Ascending aorta (tissue), 1 donor: ENCODE data around the gene POLR1D. TPM values are rescaled to one million over a fixed set of nuclear protein-coding genes. Genes with fewer than 3 reads are reported as not detected.

Experiments used
- total RNA-seq: library from RNA; depleted of rRNA; stranded (reverse); fragments of >200 nt; gene quantifications from one replicate; pipeline ENCODE4 v1.1.0, GENCODE V29; 2016

The POLR1D gene
- total RNA-seq, 1 donor from 2014 or later, result 91.2 TPM

Other genes with a start within 250 kb of the POLR1D start
- 197 TPM for gene GTF3A, start 197.3 kb upstream of the POLR1D start, total RNA-seq
- gene MTIF3, start 171.3 kb upstream of the POLR1D start, total RNA-seq, result 23.6 TPM
- 3.7 TPM for gene LNX2, start 1.4 kb upstream of the POLR1D start, total RNA-seq
- not detected for gene GSX1, start 170.6 kb downstream of the POLR1D start, total RNA-seq